Left ventricle myocardium superior (tissue), 1 donor: ENCODE data around the gene SRR. TPM values are rescaled to one million over a fixed set of nuclear protein-coding genes. Genes with fewer than 3 reads are reported as not detected.
"Not testable (repeated sequence)": the region's sequence is repeated elsewhere in the genome, so short reads cannot be mapped to it uniquely, and the experiment has no call there.

Experiments used
- ATAC-seq: fragments of 200-7000 bp; cut with Tn5 transposase; one replicate; pipeline ENCODE4 v1.9.1; 2020; ENCODE audit warnings: mild to moderate bottlenecking, moderate library complexity
- DNase-seq: peaks from one replicate; pipeline ENCODE4 v3.0.0-alpha.2; 2020
- intact Hi-C: fragments of 100-400 bp; cut with micrococcal nuclease; formaldehyde crosslinking; loops from one replicate; pipeline ENCODE4 v1.11.0; 2022
- long read RNA-seq: library from polyadenylated mRNA; unstranded; transcript quantifications from one replicate; pipeline ENCODE4 v2.0.0, GENCODE V29; 2021
- total RNA-seq: library from RNA; stranded (reverse); fragmentation: NEBNext Ultra II Directional; extraction: Animal tissue kit (Norgen Biotek cat#: 25700); gene quantifications from one replicate; pipeline ENCODE4 v1.2.1, GENCODE V29; 2021
- donor health status: DM: no; HTN: yes; CAD: no; lungs with severe emphysema.

The SRR gene
- total RNA-seq: 7.6 TPM
- long read RNA-seq, transcript SRR-201 (8 exons, 2,728 nt): major isoform, 7 of 7 reads
- long read RNA-seq, partial matches to known transcripts: 0 of 7 reads
- long read RNA-seq, other reads (novel, unspliced or antisense): 0 of 7 reads

- peak; percentile 98 for ATAC-seq
These were observed at the start of gene SRR, which contains the start of gene SMG6 for GRCh38 chr17:2303204-2304188. TSS of gene SRR (plus strand) at chr17:2303950. CDS start at chr17:2315561, 11,611 bp downstream. TSS of gene SMG6 (minus strand) at chr17:2303785. CDS start at chr17:2303720, 65 bp downstream.

GRCh38 chr17:2258830-2259229 is 44.9 kb upstream of the SRR start:
- DNase-seq, ATAC-seq: not testable (repeated sequence)

More at GRCh38 chr17:2303204-2304188, at the start of gene SRR, which contains the start of gene SMG6:
- DNase-seq: peak; percentile 95
- intact Hi-C loops: no loop called here

GRCh38 chr17:2259769-2260536 is 43.8 kb upstream of the SRR start:
- intact Hi-C loops: no loop called here
- ATAC-seq: no peak
- no peak for DNase-seq

More at GRCh38 chr17:2258830-2259229, 44.9 kb upstream of the SRR start:
- intact Hi-C loops: not testable (repeated sequence)

- ATAC-seq (peak; percentile 35), DNase-seq (no peak)
- intact Hi-C loops: no loop called here
These were observed 41.6 kb upstream of the SRR start for GRCh38 chr17:2262135-2262587.

- no peak for DNase-seq
- intact Hi-C loops: no loop called here
- no peak for ATAC-seq
These were observed 40.3 kb upstream of the SRR start for GRCh38 chr17:2263183-2264066.

GRCh38 chr17:2264067-2264860 is 39.5 kb upstream of the SRR start:
- DNase-seq (no peak), ATAC-seq (peak; percentile 11)
- intact Hi-C loops: no loop called here

GRCh38 chr17:2265166-2265565 is 38.6 kb upstream of the SRR start:
- DNase-seq, ATAC-seq, intact Hi-C loops: not testable (repeated sequence)

GRCh38 chr17:2266045-2266864 is 37.5 kb upstream of the SRR start:
- ATAC-seq: peak; percentile 41
- intact Hi-C loops: no loop called here
- no peak for DNase-seq

GRCh38 chr17:2266865-2267228 is 36.9 kb upstream of the SRR start:
- DNase-seq (no peak), ATAC-seq (no peak)
- intact Hi-C loops: no loop called here

GRCh38 chr17:2267354-2267753 is 36.4 kb upstream of the SRR start:
- ATAC-seq: no peak

GRCh38 chr17:2271985-2272702 is 31.6 kb upstream of the SRR start:
- intact Hi-C loops: no loop called here
- no peak for DNase-seq
- no peak for ATAC-seq

More at GRCh38 chr17:2267354-2267753, 36.4 kb upstream of the SRR start:
- intact Hi-C loops: no loop called here
- no peak for DNase-seq

- intact Hi-C loops: no loop called here
These were observed 29.3 kb upstream of the SRR start for GRCh38 chr17:2274414-2274813.

GRCh38 chr17:2275722-2276121 is 28.0 kb upstream of the SRR start:
- DNase-seq: no peak
- no peak for ATAC-seq
- intact Hi-C loops: no loop called here

More at GRCh38 chr17:2274414-2274813, 29.3 kb upstream of the SRR start:
- no peak for ATAC-seq
- DNase-seq: no peak

- no peak for DNase-seq
- intact Hi-C loops: no loop called here
- no peak for ATAC-seq
These were observed 26.1 kb upstream of the SRR start for GRCh38 chr17:2277429-2278170.

GRCh38 chr17:2279707-2280106 is 24.0 kb upstream of the SRR start:
- DNase-seq (no peak), ATAC-seq (no peak)
- intact Hi-C loops: no loop called here
